GM12872 (cell line): ENCODE measurements around the gene ZNF573.

Experiments used
- CTCF ChIP-seq: IDR thresholded peaks from 3 replicates; pipeline ENCODE4 v1.5.1; 2011; ENCODE audit warnings: low read depth, mild to moderate bottlenecking, low read length, moderate library complexity; ENCODE audit not compliant: insufficient read depth

Gene ZNF573

GRCh38 chr19:37778613-37779126 lies 716 bp downstream of the ZNF573 start:
- TF ChIP-seq CTCF: no peak

- no peak for TF ChIP-seq CTCF
Observed at GRCh38 chr19:37770985-37771384, 8.4 kb downstream of the ZNF573 start.

GRCh38 chr19:37763488-37763887 lies 15.9 kb downstream of the ZNF573 start:
- no peak for TF ChIP-seq CTCF

- no peak for TF ChIP-seq CTCF
Observed at GRCh38 chr19:37738371-37738770, 41.0 kb downstream of the ZNF573 start.

GRCh38 chr19:37725181-37725580 lies 54.2 kb downstream of the ZNF573 start:
- TF ChIP-seq CTCF: no peak

GRCh38 chr19:37719927-37720265 lies 59.5 kb downstream of the ZNF573 start:
- TF ChIP-seq CTCF: no peak

- TF ChIP-seq CTCF: peak; percentile 71
Observed at GRCh38 chr19:37719111-37719926, 60.1 kb downstream of the ZNF573 start, which contains the start of gene ZNF607. ZNF607 (minus strand) TSS chr19:37719761; CDS start chr19:37711618, 8,143 bp downstream.
